Activated CD8-positive, alpha-beta memory T cell treated with anti-CD3 and anti-CD28 coated beads, Interleukin-2, amount 50 U/mL, for 1 hour (primary cell): Measurements from ENCODE around the gene ATP6AP2.
A peak's percentile ranks its signal among the peaks of the same experiment; 100 is the strongest.
"Not testable (repeated sequence)": the region's sequence is repeated elsewhere in the genome, so short reads cannot be mapped to it uniquely, and the experiment has no call there.

Experiments used
- DNase-seq: peaks from one replicate; pipeline ENCODE4 v3.0.0-alpha.2; 2020; ENCODE audit errors: extremely low read depth

ATP6AP2 gene

GRCh38 chrX:40580537-40581335, at the start of gene ATP6AP2:
ATP6AP2 (plus strand) TSS chrX:40580970; CDS start chrX:40581066, 96 bp downstream.
- DNase-seq = peak; percentile 77

- no peak for DNase-seq
Observed at GRCh38 chrX:40531056-40531826, 49.5 kb upstream of the ATP6AP2 start.

GRCh38 chrX:40537310-40537709, 43.5 kb upstream of the ATP6AP2 start:
- no peak for DNase-seq

- no peak for DNase-seq
Observed at GRCh38 chrX:40538406-40538805, 42.4 kb upstream of the ATP6AP2 start.

GRCh38 chrX:40539214-40540142, 41.3 kb upstream of the ATP6AP2 start:
- DNase-seq = peak; percentile 5

- DNase-seq = no peak
Observed at GRCh38 chrX:40542208-40542607, 38.6 kb upstream of the ATP6AP2 start.

- DNase-seq = no peak
Observed at GRCh38 chrX:40542972-40543371, 37.8 kb upstream of the ATP6AP2 start.

- no peak for DNase-seq
Observed at GRCh38 chrX:40543661-40544328, 37.0 kb upstream of the ATP6AP2 start.

GRCh38 chrX:40544343-40545266, 36.2 kb upstream of the ATP6AP2 start:
- DNase-seq = no peak

- no peak for DNase-seq
Observed at GRCh38 chrX:40546870-40547269, 33.9 kb upstream of the ATP6AP2 start.

- no peak for DNase-seq
Observed at GRCh38 chrX:40550066-40550465, 30.7 kb upstream of the ATP6AP2 start.

- no peak for DNase-seq
Observed at GRCh38 chrX:40552768-40553167, 28.0 kb upstream of the ATP6AP2 start.

- no peak for DNase-seq
Observed at GRCh38 chrX:40558590-40558989, 22.2 kb upstream of the ATP6AP2 start.

GRCh38 chrX:40563784-40564183, 17.0 kb upstream of the ATP6AP2 start:
- no peak for DNase-seq

- no peak for DNase-seq
Observed at GRCh38 chrX:40564447-40564846, 16.3 kb upstream of the ATP6AP2 start.

- no peak for DNase-seq
Observed at GRCh38 chrX:40570346-40571093, 10.2 kb upstream of the ATP6AP2 start.

- DNase-seq = not testable (repeated sequence)
Observed at GRCh38 chrX:40571164-40571563, 9.6 kb upstream of the ATP6AP2 start.

GRCh38 chrX:40571600-40571999, 9.2 kb upstream of the ATP6AP2 start:
- DNase-seq = no peak

- DNase-seq = no peak
Observed at GRCh38 chrX:40573763-40574162, 7.0 kb upstream of the ATP6AP2 start.

- not testable (repeated sequence) for DNase-seq
Observed at GRCh38 chrX:40575411-40575810, 5.4 kb upstream of the ATP6AP2 start.
